ENCODE measurements around the gene MREG.
A peak's percentile ranks its signal among the peaks of the same experiment; 100 is the strongest.
"Not testable (repeated sequence)": the region's sequence is repeated elsewhere in the genome, so short reads cannot be mapped to it uniquely, and the experiment has no call there.

The MREG gene

DNA sequence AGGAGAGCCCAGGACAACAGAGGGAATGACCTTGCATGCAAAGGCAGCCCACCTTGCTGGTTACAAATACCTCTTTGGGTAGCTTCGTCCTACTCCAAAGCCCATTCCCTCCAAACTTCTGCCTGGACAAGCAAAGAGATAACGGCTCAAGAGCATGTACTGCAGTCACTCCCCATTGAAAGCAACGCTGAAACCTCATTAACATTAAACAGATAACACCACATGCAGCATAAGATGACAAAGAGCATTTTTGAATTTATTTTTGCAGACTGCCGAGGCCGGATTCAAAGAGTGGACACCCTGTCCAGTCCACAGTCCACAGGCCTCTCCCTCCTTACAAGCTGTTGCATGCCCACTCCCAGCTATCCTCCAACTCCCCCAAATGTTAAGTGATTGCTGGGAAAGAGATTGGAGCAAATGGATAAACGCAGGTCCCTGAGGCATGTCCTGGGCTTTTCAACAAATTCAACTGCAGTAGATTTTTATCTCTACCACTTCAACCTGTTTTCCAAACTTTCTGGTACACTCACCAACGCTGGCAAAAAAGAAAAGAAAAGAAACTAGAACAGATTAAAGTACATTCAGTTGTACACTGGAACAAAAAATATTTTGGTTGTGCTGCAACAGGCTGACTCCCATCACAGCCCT is 40.1 kb downstream of the MREG start:
- no peak for DNase-seq
- no peak overlapping the region for H3K27ac Mint-ChIP-seq
- H3K4me3 Mint-ChIP-seq = no peak overlapping the region
- H3K4me1 Mint-ChIP-seq (ENCODE audit: low read depth in 2 of 2) = peaks cover 19 to 33% of the 10 kb centered on the region in 2 donors
- peaks cover 9% of the 10 kb centered on the region for H3K36me3 Mint-ChIP-seq (ENCODE audit: insufficient read depth)
- no peaks in the 10 kb centered on the region for H3K27me3 Mint-ChIP-seq
- ATAC-seq (replicated peaks) = no peak
- peaks cover 0 to 3% of the 10 kb centered on the region in 2 donors for H3K9me3 Mint-ChIP-seq

- Mint-ChIP-seq H3K36me3 (ENCODE audit: insufficient read depth) (peaks cover 9% of the 10 kb centered on the region), H3K9me3 (peaks cover 0 to 3% of the 10 kb centered on the region in 2 donors), H3K27me3 (no peaks in the 10 kb centered on the region), H3K27ac (no peak overlapping the region), H3K4me1 (ENCODE audit: low read depth in 2 of 2) (peaks cover 13 to 32% of the 10 kb centered on the region in 2 donors), H3K4me3 (no peak overlapping the region)
- ATAC-seq (replicated peaks) (no peak), DNase-seq (no peak)
Observed at GRCh38 chr2:215971671-215972070, 41.7 kb downstream of the MREG start.

- H3K9me3 Mint-ChIP-seq; DNase-seq; H3K27me3 Mint-ChIP-seq; H3K27ac Mint-ChIP-seq; H3K4me3 Mint-ChIP-seq; ATAC-seq (replicated peaks); H3K36me3 Mint-ChIP-seq (ENCODE audit: insufficient read depth): not testable (repeated sequence)
- peaks cover 17 to 37% of the 10 kb centered on the region in 2 donors for H3K4me1 Mint-ChIP-seq (ENCODE audit: low read depth in 2 of 2)
Observed at GRCh38 chr2:215970894-215971293, 42.5 kb downstream of the MREG start.

- peaks cover 0 to 3% of the 10 kb centered on the region in 2 donors for H3K9me3 Mint-ChIP-seq
Observed at GRCh38 chr2:215970425-215970824, 42.9 kb downstream of the MREG start.

DNA sequence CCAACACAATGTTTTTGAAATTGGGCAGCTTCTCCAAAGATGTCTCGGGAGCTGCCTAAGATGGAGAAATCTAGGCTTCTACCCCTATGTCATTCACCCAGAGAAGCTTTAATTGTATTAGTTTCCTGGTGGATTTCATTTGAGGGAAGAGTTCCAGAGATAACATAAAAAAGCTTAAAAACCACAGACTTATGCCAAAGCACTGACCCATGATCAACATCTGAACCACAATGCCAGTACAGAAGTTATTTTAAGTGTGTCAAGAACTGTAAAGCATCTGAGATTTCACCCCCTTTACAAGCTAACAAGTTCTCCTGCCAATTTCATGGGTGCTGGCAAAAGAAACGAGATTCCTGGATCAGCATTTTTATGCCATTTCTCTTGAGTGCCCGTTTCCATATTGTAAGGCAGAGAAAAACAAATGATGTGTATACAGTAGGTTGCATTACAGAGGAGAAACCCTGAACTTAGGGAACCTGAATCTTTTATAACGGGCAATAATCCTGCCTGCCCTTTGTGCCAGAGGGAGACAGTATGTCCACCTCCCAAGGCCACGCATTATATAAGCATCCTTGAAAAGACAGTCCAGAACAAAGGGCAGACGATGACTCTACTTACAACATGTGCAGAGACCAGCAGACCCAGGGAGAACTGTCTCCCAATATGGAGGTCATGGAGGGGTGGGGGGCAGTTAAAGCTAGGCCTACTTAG is 44.1 kb downstream of the MREG start:
- H3K27ac Mint-ChIP-seq = no peak overlapping the region

More at GRCh38 chr2:215970425-215970824, 42.9 kb downstream of the MREG start:
- DNase-seq (no peak), ATAC-seq (replicated peaks) (no peak)
- Mint-ChIP-seq H3K4me3 (no peak overlapping the region), H3K4me1 (ENCODE audit: low read depth in 2 of 2) (peaks cover 17 to 33% of the 10 kb centered on the region in 2 donors), H3K27me3 (no peaks in the 10 kb centered on the region), H3K27ac (no peak overlapping the region), H3K36me3 (ENCODE audit: insufficient read depth) (peaks cover 9% of the 10 kb centered on the region)

GRCh38 chr2:215968499-215968898 is 44.9 kb downstream of the MREG start:
- peaks cover 12 to 25% of the 10 kb centered on the region in 2 donors for H3K4me1 Mint-ChIP-seq (ENCODE audit: low read depth in 2 of 2)
- H3K4me3 Mint-ChIP-seq = no peak overlapping the region
- no peaks in the 10 kb centered on the region for H3K27me3 Mint-ChIP-seq
- H3K27ac Mint-ChIP-seq = peak overlapping the region; percentile 67 to 79
- ATAC-seq (replicated peaks) = no peak
- H3K9me3 Mint-ChIP-seq = peaks cover 0 to 3% of the 10 kb centered on the region in 2 donors
- DNase-seq = no peak
- H3K36me3 Mint-ChIP-seq (ENCODE audit: insufficient read depth) = peaks cover 8% of the 10 kb centered on the region

More for the DNA sequence above, 44.1 kb downstream of the MREG start:
- Mint-ChIP-seq H3K27me3 (no peaks in the 10 kb centered on the region), H3K36me3 (ENCODE audit: insufficient read depth) (peaks cover 9% of the 10 kb centered on the region), H3K4me1 (ENCODE audit: low read depth in 2 of 2) (peaks cover 14 to 22% of the 10 kb centered on the region in 2 donors), H3K4me3 (no peak overlapping the region), H3K9me3 (peaks cover 0 to 3% of the 10 kb centered on the region in 2 donors)
- DNase-seq = no peak
- no peak for ATAC-seq (replicated peaks)

DNA sequence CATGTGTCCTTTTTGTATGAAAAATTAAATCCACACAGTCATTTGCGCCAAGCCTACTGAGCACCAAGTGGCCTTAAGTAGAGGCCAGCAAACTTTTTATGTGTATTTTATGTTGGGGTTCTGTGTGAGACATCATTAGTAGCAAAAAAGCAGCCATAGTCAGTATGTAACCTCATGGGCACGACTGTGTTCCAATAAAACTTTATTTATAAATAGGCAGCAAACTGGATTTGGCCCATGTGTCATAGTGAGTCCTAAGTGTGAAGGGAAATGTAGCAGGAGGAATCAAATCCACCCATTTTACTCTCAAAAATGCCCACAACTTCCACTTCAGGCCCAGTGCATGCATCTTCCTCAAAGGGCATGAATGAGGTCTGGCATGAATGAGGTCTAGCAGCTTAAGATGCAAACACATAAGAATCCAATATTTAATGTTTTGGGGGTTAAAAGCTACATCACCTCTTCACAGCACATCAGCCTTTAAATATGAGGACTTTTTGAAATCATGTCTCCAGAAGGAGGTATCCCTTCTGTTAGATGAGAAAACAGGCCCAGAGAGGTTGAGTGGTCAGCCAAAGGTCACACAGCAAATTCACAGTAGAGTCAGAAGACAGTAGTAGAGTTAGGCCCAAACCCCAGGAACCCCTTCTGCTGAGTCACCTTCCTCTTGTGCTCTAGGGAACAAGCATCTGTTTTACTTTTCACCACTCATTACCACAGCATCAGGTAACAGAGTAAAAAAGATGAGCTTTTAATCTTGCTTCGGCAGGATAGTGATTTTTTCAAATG is 45.6 kb downstream of the MREG start:
- Mint-ChIP-seq H3K9me3 (peaks cover 0 to 3% of the 10 kb centered on the region in 2 donors), H3K4me1 (ENCODE audit: low read depth in 2 of 2) (peaks cover 9 to 25% of the 10 kb centered on the region in 2 donors), H3K4me3 (no peak overlapping the region), H3K27ac (peak overlapping the region in 1 of 2 donors; percentile 67), H3K27me3 (no peaks in the 10 kb centered on the region), H3K36me3 (ENCODE audit: insufficient read depth) (peaks cover 4% of the 10 kb centered on the region)
- ATAC-seq (replicated peaks) = no peak
- DNase-seq = no peak

- DNase-seq (no peak), ATAC-seq (replicated peaks) (no peak)
- no peaks in the 10 kb centered on the region for H3K36me3 Mint-ChIP-seq (ENCODE audit: insufficient read depth)
- peaks cover 8 to 25% of the 10 kb centered on the region in 2 donors for H3K4me1 Mint-ChIP-seq (ENCODE audit: low read depth in 2 of 2)
- H3K27me3 Mint-ChIP-seq = no peaks in the 10 kb centered on the region
- no peak overlapping the region for H3K27ac Mint-ChIP-seq
- H3K4me3 Mint-ChIP-seq = no peak overlapping the region
- peaks cover 0 to 3% of the 10 kb centered on the region in 2 donors for H3K9me3 Mint-ChIP-seq
Observed at GRCh38 chr2:215966951-215967350, 46.4 kb downstream of the MREG start.

DNA sequence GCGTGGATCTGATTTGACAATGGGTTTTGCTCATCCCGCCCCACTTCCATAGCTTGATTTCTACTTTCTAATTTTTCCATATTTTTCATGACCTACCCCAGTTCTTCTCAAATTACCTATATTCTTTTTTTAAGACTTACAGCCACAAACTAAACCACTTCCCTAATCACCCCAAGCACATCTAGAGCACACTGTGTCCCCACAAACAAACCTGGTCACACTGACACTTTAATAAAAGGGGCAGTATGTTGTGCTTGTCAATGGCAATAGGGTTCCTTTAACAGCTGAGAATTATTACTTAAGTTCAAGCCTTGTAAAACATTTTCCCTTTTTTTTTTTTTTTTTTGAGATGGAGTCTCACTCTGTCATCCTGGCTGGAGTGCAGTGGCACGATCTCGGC is 47.1 kb downstream of the MREG start:
- Mint-ChIP-seq H3K9me3 (peaks cover 0 to 3% of the 10 kb centered on the region in 2 donors), H3K4me1 (ENCODE audit: low read depth in 2 of 2) (peaks cover 8 to 25% of the 10 kb centered on the region in 2 donors), H3K36me3 (ENCODE audit: insufficient read depth) (no peaks in the 10 kb centered on the region), H3K4me3 (no peak overlapping the region), H3K27me3 (no peaks in the 10 kb centered on the region), H3K27ac (peak overlapping the region in 1 of 2 donors; percentile 32)
- ATAC-seq (replicated peaks) (no peak), DNase-seq (no peak)

DNA sequence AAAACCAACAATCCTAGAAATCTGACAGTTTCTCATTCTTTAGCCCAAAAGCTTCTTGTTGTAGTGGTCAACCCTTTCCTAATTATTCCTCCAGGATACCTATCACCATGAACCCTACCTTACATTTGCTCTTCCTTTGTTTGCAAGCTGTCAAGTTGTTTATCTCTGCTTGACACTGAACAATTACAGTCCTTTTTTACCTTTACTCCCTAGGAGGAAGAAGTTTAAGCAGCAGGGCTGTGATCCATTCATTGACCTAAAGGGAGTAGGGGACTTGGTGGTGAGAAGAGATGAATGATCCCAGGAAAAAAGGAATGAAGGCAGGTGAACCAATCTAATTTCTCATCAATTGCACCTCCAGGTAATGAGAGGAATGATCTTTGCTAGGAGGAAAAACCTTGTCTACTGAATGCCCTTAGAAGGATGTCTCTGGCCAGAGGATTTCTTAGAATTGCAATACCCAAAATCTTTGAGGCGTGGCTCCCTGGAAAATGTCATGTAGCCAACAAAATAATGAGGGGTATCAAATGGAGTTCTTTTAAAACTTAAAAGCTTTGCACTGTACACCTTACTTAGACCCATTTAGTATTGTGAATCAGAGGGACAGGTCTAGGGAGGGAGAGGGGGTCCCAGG is 47.7 kb downstream of the MREG start:
- Mint-ChIP-seq H3K9me3 (no peaks in the 10 kb centered on the region), H3K36me3 (ENCODE audit: insufficient read depth) (no peaks in the 10 kb centered on the region), H3K27ac (peak overlapping the region in 1 of 2 donors; percentile 32), H3K4me1 (ENCODE audit: low read depth in 2 of 2) (peaks cover 5 to 25% of the 10 kb centered on the region in 2 donors), H3K4me3 (no peak overlapping the region), H3K27me3 (no peaks in the 10 kb centered on the region)
- ATAC-seq (replicated peaks) (no peak), DNase-seq (no peak)

GRCh38 chr2:215961981-215962380 is 51.4 kb downstream of the MREG start:
- H3K9me3 Mint-ChIP-seq = no peaks in the 10 kb centered on the region
- H3K36me3 Mint-ChIP-seq (ENCODE audit: insufficient read depth) = peaks cover under 1% of the 10 kb centered on the region
- peak overlapping the region in 1 of 2 donors; percentile 44 for H3K27ac Mint-ChIP-seq
- no peak overlapping the region for H3K4me3 Mint-ChIP-seq
- no peaks in the 10 kb centered on the region for H3K27me3 Mint-ChIP-seq
- DNase-seq (no peak), ATAC-seq (replicated peaks) (no peak)
- H3K4me1 Mint-ChIP-seq (ENCODE audit: low read depth in 2 of 2) = peaks cover 4 to 14% of the 10 kb centered on the region in 2 donors

DNA sequence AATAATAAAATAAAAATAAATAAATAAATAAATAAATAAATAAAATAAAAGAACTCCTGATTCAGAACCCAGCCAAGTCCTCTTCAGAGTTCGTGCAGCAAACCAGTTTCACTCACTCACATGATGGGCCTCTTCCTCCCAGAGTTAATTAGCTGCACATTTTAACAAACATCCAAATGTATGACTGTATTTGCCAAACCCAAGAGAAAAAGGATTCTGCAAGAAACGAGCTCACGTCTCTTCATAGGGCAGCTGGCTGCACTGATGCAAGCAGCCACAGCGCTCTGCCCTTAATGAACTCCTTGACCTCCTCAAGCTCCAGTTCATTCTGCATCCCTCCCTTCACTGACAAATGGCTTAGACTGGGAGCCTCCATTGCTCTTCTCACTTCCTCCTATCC is 55.1 kb downstream of the MREG start:
- no peaks in the 10 kb centered on the region for H3K4me1 Mint-ChIP-seq (ENCODE audit: low read depth in 2 of 2)
- H3K27me3 Mint-ChIP-seq = no peaks in the 10 kb centered on the region
- DNase-seq = no peak
- no peak overlapping the region for H3K27ac Mint-ChIP-seq
- no peak for ATAC-seq (replicated peaks)
- no peak overlapping the region for H3K4me3 Mint-ChIP-seq
- H3K9me3 Mint-ChIP-seq = no peaks in the 10 kb centered on the region
- H3K36me3 Mint-ChIP-seq (ENCODE audit: insufficient read depth) = peaks cover 7% of the 10 kb centered on the region

Data from effector memory CD8-positive, alpha-beta T cell (primary cell).